Erythroblast (primary cell): ENCODE results near the gene MS4A3.
"Not testable (repeated sequence)": the region's sequence is repeated elsewhere in the genome, so short reads cannot be mapped to it uniquely, and the experiment has no call there.

ENCODE experiments used
- DNase-seq, 2 experiments: peaks; one replicate each; lab custom pipeline; 2025; lab: John Stamatoyannopoulos, UW
- GATA1 ChIP-seq: IDR thresholded peaks from 2 replicates; pipeline ENCODE4 v1.6.1; 2011; ENCODE audit warnings: low read depth, mild to moderate bottlenecking, control low read depth, low read length, moderate library complexity
- POLR2A ChIP-seq: IDR thresholded peaks from 2 replicates; pipeline ENCODE4 v1.6.1; 2011; ENCODE audit warnings: mild to moderate bottlenecking, low read length

The MS4A3 gene

DNA sequence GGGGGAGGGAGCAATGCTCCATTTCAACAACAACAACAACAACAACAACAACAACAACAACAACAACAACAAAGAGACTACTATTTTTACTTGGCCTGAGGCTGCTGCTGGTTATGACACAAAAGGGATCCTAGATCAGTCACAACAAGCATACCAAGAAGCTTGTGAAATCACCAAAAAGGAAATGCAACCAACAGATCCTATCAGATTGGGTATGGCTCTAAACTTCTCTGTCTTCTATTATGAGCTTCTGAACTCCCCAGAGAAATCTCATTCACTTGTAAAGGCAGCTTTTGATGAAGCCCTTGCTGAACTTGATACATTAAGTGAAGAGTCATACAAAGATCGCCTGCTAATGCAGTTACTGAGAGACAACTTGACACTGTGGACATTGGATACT, 21.5 kb downstream of the MS4A3 start:
- no peak for DNase-seq
- no peak for TF ChIP-seq GATA1
- no peak for TF ChIP-seq POLR2A

DNA sequence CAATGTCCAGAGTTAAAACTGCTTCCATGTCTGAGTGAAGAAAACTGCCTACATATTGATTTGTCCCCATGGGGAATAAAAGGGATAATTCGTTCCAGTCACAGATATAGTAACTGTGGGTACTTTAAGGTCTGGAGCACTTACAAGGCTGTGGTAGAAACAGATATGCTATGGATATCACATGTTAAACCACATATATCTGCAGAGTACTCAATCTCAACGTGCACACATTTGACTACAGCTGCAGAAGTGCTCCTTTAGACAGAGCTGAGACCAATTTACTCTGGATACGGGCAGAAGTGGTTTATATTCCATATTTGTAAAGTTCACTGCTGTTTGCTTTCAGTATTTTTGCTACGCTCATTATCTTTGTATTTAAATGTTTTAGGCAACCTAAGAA, 22.3 kb downstream of the MS4A3 start:
- TF ChIP-seq POLR2A (no peak), GATA1 (no peak)
- DNase-seq, result peak; percentile 9 to 49

DNA sequence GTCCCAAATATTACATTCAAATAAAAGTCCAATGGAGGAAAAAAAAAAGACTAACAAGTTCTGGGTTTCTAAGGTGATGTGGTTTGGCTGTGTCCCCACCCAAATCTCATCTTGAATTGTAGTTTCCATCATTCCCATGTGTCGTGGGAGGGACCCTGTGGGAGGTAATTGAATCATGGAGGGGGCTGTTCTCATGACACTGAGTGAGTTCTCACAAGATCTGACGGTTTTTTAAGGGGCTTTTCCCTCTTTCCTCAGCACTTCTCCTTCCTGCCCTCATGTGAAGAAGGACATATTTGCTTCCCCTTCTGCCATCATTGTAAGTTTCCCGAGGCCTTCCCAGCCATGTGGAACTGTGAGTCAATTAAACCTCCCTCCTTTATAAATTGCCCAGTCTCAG, 24.1 kb downstream of the MS4A3 start:
- TF ChIP-seq GATA1 (no peak), POLR2A (no peak)
- DNase-seq, result no peak

DNA sequence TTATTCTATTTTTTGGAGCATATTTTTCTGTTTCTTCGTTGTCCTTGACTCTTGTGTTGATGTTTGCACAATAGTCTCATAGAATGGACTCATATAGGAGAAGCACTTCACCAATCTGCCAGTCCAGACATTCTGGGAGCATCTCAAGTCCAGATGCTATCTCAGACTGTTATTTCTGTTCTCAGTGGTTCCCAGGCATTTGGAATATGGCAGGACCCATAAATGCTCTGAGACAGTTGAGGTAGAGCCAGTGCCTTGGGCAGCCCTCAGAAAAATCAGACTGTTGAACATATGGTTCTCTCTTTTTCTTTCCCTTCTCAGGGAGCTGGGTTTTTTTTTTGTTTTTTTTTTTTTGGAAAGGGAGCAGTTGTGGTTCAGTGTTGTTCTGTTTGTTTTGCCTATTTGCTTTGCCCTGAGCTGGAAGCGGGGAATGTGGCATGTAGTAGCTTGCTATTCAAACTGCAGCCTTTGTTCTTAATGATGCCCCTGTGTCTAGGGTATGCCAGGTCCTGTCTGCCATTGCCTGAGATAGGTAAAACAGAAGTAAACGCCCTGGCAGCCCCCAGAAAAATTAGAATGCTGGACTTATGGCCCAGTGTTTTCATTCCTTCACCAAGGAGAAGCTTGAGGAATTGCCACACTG, 28.3 kb downstream of the MS4A3 start:
- DNase-seq, result no peak
- TF ChIP-seq GATA1 (no peak), POLR2A (no peak)

DNA sequence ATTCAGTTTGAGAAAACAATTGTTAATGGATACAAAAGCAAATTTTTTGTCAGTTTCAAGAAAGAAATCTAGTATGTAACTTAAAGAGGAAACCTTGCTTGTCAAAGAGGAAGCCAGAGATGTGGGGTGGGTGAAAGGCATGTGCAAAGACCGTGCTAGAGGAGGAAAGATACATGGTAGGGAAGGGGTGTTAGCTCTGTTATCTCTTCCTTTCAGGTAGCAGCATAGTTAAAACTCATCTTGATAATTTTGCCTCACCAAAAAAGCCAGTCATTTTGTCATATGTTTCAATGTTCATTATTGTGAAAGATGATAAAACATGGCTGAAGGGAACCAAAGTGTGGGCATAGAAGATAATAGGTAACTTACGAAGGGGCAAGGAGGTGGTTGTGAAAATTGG, 29.4 kb downstream of the MS4A3 start:
- TF ChIP-seq POLR2A (no peak), GATA1 (no peak)
- DNase-seq, result peak in 1 of 2 experiments; percentile 24

DNA sequence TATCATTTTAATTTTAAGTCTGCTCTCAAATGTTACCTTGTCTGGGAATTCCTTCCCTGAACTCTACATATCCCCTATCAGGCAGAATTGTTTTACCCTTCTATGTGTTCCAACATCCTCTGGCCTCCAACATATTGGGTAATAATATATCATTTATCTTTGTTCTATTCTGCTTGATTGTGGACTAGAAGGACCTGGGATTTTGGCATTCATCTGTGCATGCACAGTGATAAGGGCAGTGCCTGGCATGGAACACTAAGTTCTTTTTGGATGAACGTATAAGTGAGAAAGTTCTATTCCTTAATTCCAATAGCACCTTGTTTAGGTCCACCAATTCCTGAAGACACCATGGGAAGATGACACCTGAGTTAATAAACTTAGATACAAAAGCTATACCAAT, 30.8 kb downstream of the MS4A3 start:
- TF ChIP-seq GATA1, result no peak
- TF ChIP-seq POLR2A, result no peak
- DNase-seq, result no peak

DNA sequence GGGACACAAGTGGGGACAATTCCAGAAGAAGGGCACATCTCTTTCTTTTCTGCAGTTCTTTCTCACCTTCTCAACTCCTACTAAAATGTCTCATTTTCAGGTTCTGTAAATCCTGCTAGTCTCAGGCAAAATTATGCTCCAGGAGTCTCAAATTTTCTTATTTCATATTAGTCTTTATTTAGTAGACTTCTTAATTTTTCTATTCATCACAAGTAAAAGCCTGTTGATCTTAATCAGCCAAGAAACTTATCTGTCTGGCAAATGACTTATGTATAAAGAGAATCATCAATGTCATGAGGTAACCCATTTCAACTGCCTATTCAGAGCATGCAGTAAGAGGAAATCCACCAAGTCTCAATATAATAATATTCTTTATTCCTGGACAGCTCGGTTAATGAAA, 31.9 kb downstream of the MS4A3 start, which contains the start of gene MS4A2:
TSS of gene MS4A2 (plus strand) at position 301 of the 400 bp plus-strand sequence. CDS start 102 bp downstream, outside the sequence.
- TF ChIP-seq POLR2A, result no peak
- TF ChIP-seq GATA1, result no peak
- DNase-seq, result no peak

DNA sequence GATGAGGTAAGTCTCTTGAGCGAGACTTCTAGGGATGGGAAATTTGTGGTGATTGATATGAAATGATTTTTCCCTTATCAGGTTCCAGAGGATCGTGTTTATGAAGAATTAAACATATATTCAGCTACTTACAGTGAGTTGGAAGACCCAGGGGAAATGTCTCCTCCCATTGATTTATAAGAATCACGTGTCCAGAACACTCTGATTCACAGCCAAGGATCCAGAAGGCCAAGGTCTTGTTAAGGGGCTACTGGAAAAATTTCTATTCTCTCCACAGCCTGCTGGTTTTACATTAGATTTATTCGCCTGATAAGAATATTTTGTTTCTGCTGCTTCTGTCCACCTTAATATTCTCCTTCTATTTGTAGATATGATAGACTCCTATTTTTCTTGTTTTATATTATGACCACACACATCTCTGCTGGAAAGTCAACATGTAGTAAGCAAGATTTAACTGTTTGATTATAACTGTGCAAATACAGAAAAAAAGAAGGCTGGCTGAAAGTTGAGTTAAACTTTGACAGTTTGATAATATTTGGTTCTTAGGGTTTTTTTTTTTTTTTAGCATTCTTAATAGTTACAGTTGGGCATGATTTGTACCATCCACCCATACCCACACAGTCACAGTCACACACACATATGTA, 39.1 kb downstream of the MS4A3 start:
- TF ChIP-seq POLR2A (no peak), GATA1 (no peak)
- no peak for DNase-seq

DNA sequence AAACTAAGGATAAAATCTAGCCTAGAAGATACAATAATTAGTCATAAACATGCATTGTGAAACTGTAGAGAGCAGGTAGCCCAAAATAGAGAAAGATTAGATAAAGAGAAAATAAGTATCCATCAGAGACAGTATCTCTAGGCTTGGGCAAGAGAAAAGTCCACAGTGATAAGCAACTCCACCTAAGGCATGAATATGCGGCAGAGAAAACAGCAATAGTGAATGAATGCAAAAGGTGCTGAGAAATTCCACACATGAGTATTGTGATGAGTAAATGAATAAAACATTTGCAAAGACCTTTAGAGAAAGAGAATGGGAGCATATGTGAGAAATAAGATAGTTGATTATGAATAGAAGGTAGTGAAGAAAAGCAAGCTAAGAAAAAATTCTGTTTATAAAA, 40.7 kb downstream of the MS4A3 start:
- DNase-seq, result no peak
- TF ChIP-seq GATA1, result no peak
- no peak for TF ChIP-seq POLR2A

DNA sequence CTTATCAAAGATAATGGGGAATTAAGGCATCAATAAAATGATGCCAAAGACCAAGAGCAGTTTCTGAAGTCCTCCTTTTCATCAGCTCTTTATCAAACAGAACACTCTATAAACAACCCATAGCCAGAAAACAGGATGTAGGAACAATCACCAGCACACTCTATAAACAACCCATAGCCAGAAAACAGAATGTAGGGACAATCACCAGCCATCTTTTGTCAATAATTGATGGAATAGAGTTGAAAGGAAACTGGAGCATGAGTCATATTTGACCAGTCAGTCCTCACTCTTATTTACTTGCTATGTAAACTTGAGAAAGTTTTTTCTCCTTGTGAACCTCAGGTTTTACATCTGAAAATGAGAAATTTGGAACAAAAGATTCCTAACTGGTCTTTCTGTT, 42.0 kb downstream of the MS4A3 start:
- DNase-seq, result no peak
- TF ChIP-seq POLR2A (no peak), GATA1 (no peak)

DNA sequence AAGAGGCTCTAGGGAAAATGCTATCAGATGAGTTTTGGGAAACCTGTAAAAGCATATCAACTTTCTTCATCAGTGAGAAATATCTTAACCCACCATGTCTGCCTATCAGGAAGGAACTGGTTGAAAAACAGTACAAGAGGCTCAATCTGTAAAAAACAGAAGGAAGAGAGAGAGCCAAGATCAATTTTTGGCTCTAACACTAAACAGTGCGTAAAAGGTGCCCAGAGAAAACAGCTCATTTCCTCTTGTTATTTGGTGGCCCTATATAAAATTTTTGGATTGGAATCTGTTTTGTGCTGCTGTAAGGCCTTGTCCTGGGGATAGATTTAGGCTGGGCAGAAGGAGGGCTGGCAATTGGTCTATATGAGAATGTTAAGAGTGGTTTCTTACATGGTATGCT, 44.1 kb downstream of the MS4A3 start:
- no peak for DNase-seq
- TF ChIP-seq GATA1 (no peak), POLR2A (no peak)

DNA sequence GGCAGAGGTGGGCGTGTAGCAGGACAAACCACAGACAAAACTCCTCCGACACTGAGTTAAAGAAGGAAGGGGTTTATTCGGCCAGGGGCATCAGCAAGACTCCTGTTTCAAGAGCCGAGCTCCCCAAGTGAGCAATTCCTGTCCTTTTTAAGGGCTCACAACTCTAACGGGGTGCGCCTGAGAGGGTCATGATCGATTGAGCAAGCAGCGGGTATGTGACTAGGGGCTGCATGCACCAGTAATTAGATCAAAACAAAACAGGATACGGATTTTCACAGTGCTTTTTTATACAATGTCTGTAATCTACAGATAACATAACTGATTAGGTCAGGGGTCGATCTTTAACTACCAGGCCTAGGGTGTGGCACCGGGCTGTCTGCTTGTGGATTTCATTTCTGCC, 44.9 kb downstream of the MS4A3 start:
- DNase-seq, result not testable (repeated sequence)

DNA sequence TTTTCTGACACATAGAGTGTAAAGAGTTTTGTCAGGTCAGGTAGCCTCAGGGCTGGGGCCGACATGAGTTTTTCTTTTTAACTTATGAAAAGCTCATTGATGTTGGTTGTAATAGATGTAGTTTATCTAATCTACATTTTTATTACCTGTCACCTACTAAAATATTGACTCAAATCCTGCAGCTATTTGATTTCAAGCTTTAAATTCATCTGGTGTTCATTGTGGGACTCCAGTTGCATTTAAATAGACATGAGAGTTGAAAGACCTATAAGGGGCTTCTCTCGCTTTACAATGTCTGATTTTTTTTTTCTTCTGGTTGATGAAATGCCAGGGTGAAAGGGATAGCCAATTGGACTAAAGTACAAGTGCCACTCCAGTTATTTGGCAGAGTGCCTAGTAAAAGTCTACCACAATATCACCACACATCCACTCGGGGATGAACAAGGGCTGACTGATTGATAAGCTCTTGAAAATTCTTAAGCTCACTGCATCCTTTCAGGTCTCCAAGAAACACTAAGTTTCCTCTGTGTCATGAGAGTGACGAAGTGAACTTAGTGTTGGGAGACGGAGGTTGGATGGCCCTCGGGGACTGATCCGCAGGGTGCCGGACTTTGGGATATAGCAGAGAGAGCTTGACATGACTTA, 48.1 kb downstream of the MS4A3 start:
- peak; percentile 47 to 74 for DNase-seq

DNA sequence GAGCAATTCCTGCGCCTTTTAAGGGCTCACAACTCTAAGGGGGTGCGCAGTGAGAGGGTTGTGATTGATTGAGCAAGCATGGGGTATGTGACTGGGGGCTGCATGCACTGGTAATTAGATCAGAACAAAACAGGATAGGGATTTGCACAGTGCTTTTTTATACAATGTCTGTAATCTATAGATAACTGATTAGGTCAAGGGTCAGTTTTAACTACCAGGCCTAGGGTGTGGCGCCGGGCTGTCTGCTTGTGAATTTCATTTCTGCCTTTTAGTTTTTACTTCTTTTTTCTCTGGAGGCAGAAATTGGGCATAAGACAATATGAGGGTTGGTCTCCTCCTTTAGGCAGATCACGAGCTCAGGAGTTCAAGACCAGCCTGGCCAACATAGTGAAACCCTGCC, 52.2 kb downstream of the MS4A3 start:
- peak in 1 of 2 experiments; percentile 20 for DNase-seq

DNA sequence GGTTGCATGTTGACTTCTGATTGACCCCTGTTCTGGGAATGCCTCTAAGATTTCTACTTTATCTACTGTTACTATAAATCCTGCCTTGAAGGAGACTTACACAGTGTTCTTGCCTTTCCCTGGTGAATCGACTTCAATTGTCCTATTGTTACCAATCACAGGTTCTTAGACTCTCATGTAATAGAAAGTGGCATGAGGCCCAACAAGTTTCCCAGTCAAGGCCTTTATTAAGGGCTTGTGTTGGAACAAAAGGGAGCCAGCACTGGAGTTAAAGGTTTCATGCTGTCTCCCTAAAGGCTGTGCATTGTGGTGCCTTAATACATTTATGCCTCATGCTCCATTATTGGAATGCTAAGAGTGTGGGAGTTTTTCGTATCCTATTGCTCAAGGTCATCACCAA, 55.3 kb downstream of the MS4A3 start:
- no peak for DNase-seq
- TF ChIP-seq GATA1, result no peak
- no peak for TF ChIP-seq POLR2A
